Sigmoid colon (tissue), 7 donors: ENCODE results near the gene KDM5A. TPM values are rescaled to one million over a fixed set of nuclear protein-coding genes. Genes with fewer than 3 reads are reported as not detected.
"Not testable (repeated sequence)": the region's sequence is repeated elsewhere in the genome, so short reads cannot be mapped to it uniquely, and the experiment has no call there.

Experiments
- DNase-seq: peaks from one replicate; pipeline ENCODE4 v3.0.0-alpha.2; 2019
- H3K27ac ChIP-seq, 4 donors: fragments of 200-600 bp; sonication (generic); one replicate each; pipeline ENCODE4 v1.5.1; 2016 to 2019; ENCODE audit warnings: mild to moderate bottlenecking in 1 of 4
- H3K27me3 ChIP-seq, 3 donors: fragments of 200-600 bp; sonication (generic); one replicate each; pipeline ENCODE4 v1.5.1; 2019; ENCODE audit warnings: mild to moderate bottlenecking in 1 of 3
- H3K36me3 ChIP-seq, 4 donors: fragments of 200-600 bp; sonication (generic); one replicate each; pipeline ENCODE4 v1.5.1; 2016 to 2019
- H3K4me1 ChIP-seq, 4 donors: fragments of 200-600 bp; sonication (generic); one replicate each; pipeline ENCODE4 v1.5.1; 2017 to 2019
- H3K4me3 ChIP-seq, 4 donors: fragments of 200-600 bp; sonication (generic); one replicate each; pipeline ENCODE4 v1.5.1; 2017 to 2019; ENCODE audit warnings: mild to moderate bottlenecking in 2 of 4, moderate library complexity in 1 of 4
- H3K9me3 ChIP-seq, 4 donors: fragments of 200-600 bp in 3 of 4; sonication (generic) in 3 of 4; one replicate each; pipeline versions ENCODE4 v1.5.1 to v1.6.1; 2013 to 2019
- CTCF ChIP-seq, 4 experiments: fragments of 450-650 bp in 3 of 4; fragments of 200-600 bp in 1 of 4; IDR thresholded peaks; one replicate each; pipeline ENCODE4 v1.5.1; 2016 to 2019; ENCODE audit warnings: antibody characterized with exemption in 4 of 4, mild to moderate bottlenecking in 3 of 4, moderate library complexity in 2 of 4
- EP300 ChIP-seq, 4 donors: sonication (generic); formaldehyde crosslinking; IDR thresholded peaks; one replicate each; pipeline ENCODE4 v1.6.1; 2017; ENCODE audit warnings: antibody characterized with exemption in 4 of 4
- POLR2A ChIP-seq, 2 donors: fragments of 450-650 bp; IDR thresholded peaks; one replicate each; pipeline ENCODE4 v1.6.1; 2016; ENCODE audit warnings: antibody characterized with exemption in 2 of 2, mild to moderate bottlenecking in 2 of 2, moderate library complexity in 2 of 2
- POLR2AphosphoS5 ChIP-seq, 4 donors: sonication (generic); formaldehyde crosslinking; IDR thresholded peaks; one replicate each; pipeline ENCODE4 v1.6.1; 2017; ENCODE audit warnings: antibody characterized with exemption in 4 of 4
- WGBS, 2 donors: extraction: QIAGEN DNeasy Blood & Tissue Kit; methylation state at CpG; one replicate each; pipeline ENCODE4 v1.1.7; 2013; 5-methylcytosine and 5-hydroxymethylcytosine counted together
- intact Hi-C: fragments of 100-400 bp; cut with DNase I; formaldehyde crosslinking; loops from one replicate; pipeline ENCODE4 v1.15.1; 2023
- polyA plus RNA-seq, 3 donors: library from polyadenylated mRNA; stranded (reverse); fragments of 200-250 nt; gene quantifications; one replicate each; pipeline ENCODE4 v1.2.3, GENCODE V29; 2013
- total RNA-seq, 4 donors: library from RNA; depleted of rRNA; stranded (reverse); fragments of >200 nt; gene quantifications; one replicate each; pipeline ENCODE4 v1.1.0, GENCODE V29; 2016
- donor health status: healthy with polysubstance abuse.
- donor health status: Bipolar disorder and iron deficiency.
- donor health status: healthy.

KDM5A gene
- total and polyA plus RNA-seq, 7 donors, result 5.4 to 65.6 (median 34.2) TPM

- 98 to 100% methylated on average over 1 of the region's 1 CpG for WGBS, 2 donors
- Histone ChIP-seq H3K27ac (no peak overlapping the region), H3K27me3 (no peaks in the 10 kb centered on the region), H3K4me3 (no peak overlapping the region), H3K36me3 (peaks cover 3 to 97% (median 23%) of the 10 kb centered on the region in 4 donors), H3K9me3 (no peaks in the 10 kb centered on the region), H3K4me1 (peaks cover 0 to 4% (median 0%) of the 10 kb centered on the region in 4 donors)
- intact Hi-C loops, result no loop called here
- TF ChIP-seq CTCF (IDR thresholded peaks at IDR 0.05) (no peak), POLR2AphosphoS5 (IDR thresholded peaks at IDR 0.05) (no peak), POLR2A (IDR thresholded peaks at IDR 0.05) (no peak), EP300 (IDR thresholded peaks at IDR 0.05) (no peak)
- no peak for DNase-seq
Observed at GRCh38 chr12:359091-359490, 30.0 kb downstream of the KDM5A start.

- TF ChIP-seq EP300 (IDR thresholded peaks at IDR 0.05) (no peak), CTCF (IDR thresholded peaks at IDR 0.05) (no peak), POLR2AphosphoS5 (IDR thresholded peaks at IDR 0.05) (no peak), POLR2A (IDR thresholded peaks at IDR 0.05) (no peak)
- peaks cover 0 to 14% (median 3%) of the 10 kb centered on the region in 4 donors for H3K4me1 ChIP-seq
- H3K27me3 ChIP-seq, result no peaks in the 10 kb centered on the region
- no peak overlapping the region for H3K4me3 ChIP-seq
- no peak for DNase-seq
- whole genome bisulfite sequencing, 2 donors, result 25 to 68% methylated on average over 7 of the region's 7 CpGs
- H3K9me3 ChIP-seq, result no peaks in the 10 kb centered on the region
- H3K36me3 ChIP-seq, result peaks cover 8 to 97% (median 27%) of the 10 kb centered on the region in 4 donors
- H3K27ac ChIP-seq, result no peak overlapping the region
- intact Hi-C loops, result no loop called here
Observed at GRCh38 chr12:356276-356988, 32.7 kb downstream of the KDM5A start.

- H3K27ac ChIP-seq, H3K27me3 ChIP-seq, H3K9me3 ChIP-seq, H3K4me1 ChIP-seq, DNase-seq, intact Hi-C loops, H3K4me3 ChIP-seq: not testable (repeated sequence)
- WGBS, 2 donors, result 97 to 98% methylated on average over 4 of the region's 4 CpGs
- H3K36me3 ChIP-seq, result peaks cover 10 to 81% (median 39%) of the 10 kb centered on the region in 4 donors
Observed at GRCh38 chr12:351197-351596, 37.9 kb downstream of the KDM5A start.

- H3K4me1 ChIP-seq, H3K9me3 ChIP-seq, H3K27ac ChIP-seq, DNase-seq, H3K4me3 ChIP-seq, intact Hi-C loops, H3K27me3 ChIP-seq: not testable (repeated sequence)
- H3K36me3 ChIP-seq, result peaks cover 10 to 66% (median 39%) of the 10 kb centered on the region in 4 donors
- WGBS, 2 donors, result 94 to 96% methylated on average over 7 of the region's 7 CpGs
Observed at GRCh38 chr12:349625-350024, 39.5 kb downstream of the KDM5A start.

- H3K9me3 ChIP-seq, DNase-seq, H3K4me3 ChIP-seq, H3K4me1 ChIP-seq, H3K27ac ChIP-seq, H3K27me3 ChIP-seq, intact Hi-C loops: not testable (repeated sequence)
- WGBS, 2 donors, result 88 to 96% methylated on average over 7 of the region's 7 CpGs
- H3K36me3 ChIP-seq, result peaks cover 11 to 35% (median 16%) of the 10 kb centered on the region in 4 donors
Observed at GRCh38 chr12:343036-343435, 46.1 kb downstream of the KDM5A start.

GRCh38 chr12:337039-337438 is 52.1 kb downstream of the KDM5A start:
- 85 to 92% methylated on average over 6 of the region's 6 CpGs for WGBS, 2 donors

More at GRCh38 chr12:337039-337438, 52.1 kb downstream of the KDM5A start:
- Histone ChIP-seq H3K27me3 (no peaks in the 10 kb centered on the region), H3K9me3 (no peaks in the 10 kb centered on the region), H3K4me1 (peaks cover 0 to 8% (median 0%) of the 10 kb centered on the region in 4 donors), H3K36me3 (peaks cover 5 to 54% (median 19%) of the 10 kb centered on the region in 4 donors), H3K27ac (no peak overlapping the region), H3K4me3 (no peak overlapping the region)
- intact Hi-C loops, result no loop called here
- DNase-seq, result no peak
- TF ChIP-seq EP300 (IDR thresholded peaks at IDR 0.05) (no peak), POLR2A (IDR thresholded peaks at IDR 0.05) (no peak), POLR2AphosphoS5 (IDR thresholded peaks at IDR 0.05) (no peak), CTCF (IDR thresholded peaks at IDR 0.05) (no peak)
